HG02642 (cell line): ENCODE results near the gene TAF5.
A peak's percentile ranks its signal among the peaks of the same experiment; 100 is the strongest.
"Not testable (repeated sequence)": the region's sequence is repeated elsewhere in the genome, so short reads cannot be mapped to it uniquely, and the experiment has no call there.

Source experiments
- ATAC-seq: cut with Tn5 transposase; IDR thresholded peaks from one replicate; pipeline ENCODE4 v1.9.1; 2021; ENCODE audit warnings: mild to moderate bottlenecking; ENCODE audit not compliant: unreplicated experiment, poor library complexity

TAF5 gene

GRCh38 chr10:103367782-103368518 is at the start of gene TAF5:
TAF5 (plus strand) TSS chr10:103367976; CDS start chr10:103367990, 14 bp downstream.
- peak; percentile 71 for ATAC-seq

GRCh38 chr10:103327906-103328305 is 39.9 kb upstream of the TAF5 start:
- no peak for ATAC-seq

GRCh38 chr10:103333934-103334520 is 33.7 kb upstream of the TAF5 start:
- ATAC-seq = no peak

GRCh38 chr10:103334567-103334966 is 33.2 kb upstream of the TAF5 start:
- no peak for ATAC-seq

- ATAC-seq = no peak
Observed at GRCh38 chr10:103336370-103336769, 31.4 kb upstream of the TAF5 start.

GRCh38 chr10:103350175-103350516 is 17.6 kb upstream of the TAF5 start:
- ATAC-seq = peak; percentile 5

- peak; percentile 87 for ATAC-seq
Observed at GRCh38 chr10:103350517-103351260, 17.1 kb upstream of the TAF5 start, which contains the start of gene PCGF6. PCGF6 (minus strand) TSS chr10:103351140; CDS start chr10:103351066, 74 bp downstream.

GRCh38 chr10:103353281-103353680 is 14.5 kb upstream of the TAF5 start:
- no peak for ATAC-seq

- not testable (repeated sequence) for ATAC-seq
Observed at GRCh38 chr10:103354567-103354966, 13.2 kb upstream of the TAF5 start.

GRCh38 chr10:103355906-103356599 is 11.7 kb upstream of the TAF5 start:
- no peak for ATAC-seq

- not testable (repeated sequence) for ATAC-seq
Observed at GRCh38 chr10:103359493-103359892, 8.3 kb upstream of the TAF5 start.

- ATAC-seq = not testable (repeated sequence)
Observed at GRCh38 chr10:103360791-103361190, 7.0 kb upstream of the TAF5 start.

GRCh38 chr10:103367379-103367781 is 396 bp upstream of the TAF5 start:
- ATAC-seq = no peak

- ATAC-seq = no peak
Observed at GRCh38 chr10:103373544-103373943, 5.8 kb downstream of the TAF5 start.

GRCh38 chr10:103374263-103374662 is 6.5 kb downstream of the TAF5 start:
- ATAC-seq = no peak

GRCh38 chr10:103382769-103383168 is 15.0 kb downstream of the TAF5 start:
- no peak for ATAC-seq

- no peak for ATAC-seq
Observed at GRCh38 chr10:103394180-103394579, 26.4 kb downstream of the TAF5 start.

GRCh38 chr10:103395754-103396066 is 27.9 kb downstream of the TAF5 start:
- no peak for ATAC-seq

- peak; percentile 98 for ATAC-seq
Observed at GRCh38 chr10:103396067-103396788, 28.5 kb downstream of the TAF5 start, which contains the start of the genes ATP5MK and PDCD11. ATP5MK (minus strand) TSS chr10:103396475; CDS start chr10:103392457, 4,018 bp downstream. PDCD11 (plus strand) TSS chr10:103396626; CDS start chr10:103398427, 1,801 bp downstream.

GRCh38 chr10:103396789-103397087 is 29.0 kb downstream of the TAF5 start:
- ATAC-seq = no peak
